ENCODE measurements around the gene GRM3.

The GRM3 gene

DNA sequence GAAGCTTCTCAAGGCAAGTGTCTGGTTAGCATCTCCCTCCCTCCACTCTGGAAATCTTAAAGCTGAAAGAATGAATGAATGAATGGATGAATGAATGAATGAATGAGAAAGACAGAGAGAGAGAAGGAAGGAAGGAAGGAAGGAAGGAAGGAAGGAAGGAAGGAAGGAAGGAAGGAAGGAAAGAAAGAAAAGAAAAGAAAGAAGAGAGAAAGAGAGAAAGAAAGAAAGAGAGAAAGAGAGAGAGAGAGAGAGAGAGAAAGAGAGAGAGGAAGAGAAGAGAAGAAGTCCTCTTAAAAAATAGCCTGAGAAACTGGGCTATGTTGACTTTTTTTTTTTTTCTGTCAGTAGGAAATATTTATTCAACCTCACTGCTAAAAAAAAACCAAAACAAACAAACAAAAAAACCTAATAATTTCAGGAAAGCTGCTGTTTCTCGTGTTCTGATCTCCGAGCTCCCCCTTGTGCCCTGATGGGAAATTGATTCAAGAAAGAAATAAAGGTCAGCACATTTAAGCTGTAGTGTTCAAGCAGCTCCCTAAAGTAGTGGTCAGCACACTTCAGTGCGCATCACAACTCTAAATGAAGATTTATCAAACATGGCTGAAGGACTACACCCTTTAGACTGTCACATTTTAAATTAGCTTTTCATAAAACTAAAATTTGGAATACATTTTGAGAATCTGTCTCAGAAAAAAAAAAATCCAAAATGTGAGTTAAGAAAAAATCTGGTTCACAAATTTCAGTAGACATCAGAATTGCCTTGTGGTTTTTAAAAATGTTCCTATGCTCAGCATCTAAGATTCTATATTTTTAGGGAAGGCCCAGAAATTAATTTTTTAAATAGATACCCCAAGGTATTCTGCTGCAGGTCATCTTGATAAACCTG, 261.5 kb downstream of the GRM3 start:
- DNase-seq (ENCODE audit: low read depth), result no peak

DNA sequence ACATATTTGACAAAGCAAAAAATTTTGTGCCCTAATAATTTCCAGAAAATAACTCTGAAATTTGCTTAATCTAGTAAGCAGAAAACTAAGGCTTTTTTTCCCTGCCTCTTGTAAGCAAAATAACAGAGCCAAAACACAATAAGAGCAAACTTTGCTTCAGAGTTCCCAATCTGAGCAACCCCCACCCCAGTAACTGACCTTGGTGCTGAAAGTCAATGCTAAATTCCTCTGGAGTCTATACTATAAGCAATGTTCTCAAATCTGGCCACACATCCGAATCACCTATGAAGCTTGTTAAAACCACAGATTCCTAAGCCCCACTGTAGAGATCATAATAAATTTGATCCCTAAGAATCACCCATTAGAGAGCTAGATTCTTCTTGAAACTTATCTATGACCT, 265.2 kb downstream of the GRM3 start:
- no peak for DNase-seq (ENCODE audit: low read depth)

DNA sequence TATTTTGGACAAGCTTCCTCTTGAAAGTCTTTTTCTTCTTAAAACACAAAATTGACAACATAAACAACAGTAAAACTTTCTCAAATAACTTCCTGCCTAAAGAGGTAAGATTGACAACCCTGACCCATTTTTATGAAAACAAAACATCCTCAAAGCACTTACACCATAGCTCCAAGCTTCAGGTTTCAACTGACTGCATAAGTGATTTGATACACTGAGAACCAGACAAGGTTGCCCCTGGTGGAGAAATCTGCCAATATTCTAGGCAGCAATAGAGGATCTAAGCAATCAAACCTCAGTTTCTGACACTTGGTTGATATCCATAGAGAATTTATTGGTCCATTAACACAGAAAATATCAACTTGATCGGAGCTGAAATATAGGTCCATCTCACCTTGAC, 267.9 kb downstream of the GRM3 start:
- no peak for DNase-seq (ENCODE audit: low read depth)

DNA sequence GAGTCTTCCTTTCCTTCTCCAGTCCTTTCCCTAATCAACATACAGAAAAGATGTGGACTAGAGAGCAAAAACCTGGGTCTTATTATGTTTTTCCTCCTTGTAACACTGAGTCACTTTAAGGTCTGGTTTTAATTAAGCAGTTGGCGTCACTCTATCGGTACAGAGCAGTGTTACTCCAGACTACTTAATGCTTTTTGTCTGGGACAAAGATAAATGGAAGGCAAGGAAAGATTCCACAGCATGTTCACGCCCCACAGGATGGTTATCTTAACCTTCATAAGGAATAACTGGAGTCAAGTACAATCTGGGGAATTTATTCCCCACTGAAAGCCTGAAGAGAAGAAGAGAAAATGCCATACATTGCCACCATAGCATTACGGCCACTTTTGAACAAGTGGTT, 270.0 kb downstream of the GRM3 start:
- no peak for DNase-seq (ENCODE audit: low read depth)
